Prostate gland (tissue), 2 donors: Measurements from ENCODE around the gene PLCH2.

Source experiments
- CTCF ChIP-seq, 4 experiments: fragments of 200-600 bp in 2 of 4; fragments of 450-650 bp in 2 of 4; sonication (generic) in 2 of 4; IDR thresholded peaks; 1 replicate in 3 of 4; 2 replicates in 1 of 4; pipeline ENCODE4 v1.5.1; 2016 to 2019; ENCODE audit warnings: antibody characterized with exemption in 4 of 4, mild to moderate bottlenecking in 2 of 4, moderate library complexity in 2 of 4
- POLR2A ChIP-seq: fragments of 450-650 bp; IDR thresholded peaks from one replicate; pipeline ENCODE4 v1.6.1; 2016; ENCODE audit warnings: antibody characterized with exemption, mild to moderate bottlenecking
- POLR2AphosphoS5 ChIP-seq: sonication (generic); formaldehyde crosslinking; IDR thresholded peaks from one replicate; pipeline ENCODE4 v1.6.1; 2017; ENCODE audit warnings: antibody characterized with exemption

GRCh38 chr1:2543543-2544092 is 67.5 kb downstream of the PLCH2 start:
- TF ChIP-seq CTCF (IDR thresholded peaks at IDR 0.05) (no peak), POLR2A (no peak), POLR2AphosphoS5 (no peak)
